HepG2 (cell line): ENCODE data around the gene ING5.

Experiments used
- ARID5B ChIP-seq: IDR thresholded peaks from 2 replicates; pipeline ENCODE4 v1.4.0; 2020; ENCODE audit warnings: mild to moderate bottlenecking, missing genetic modification reagents
- HNRNPK ChIP-seq: fragments of 200-400 bp; formaldehyde crosslinking; IDR thresholded peaks from 2 replicates; pipeline ENCODE4 v1.6.1; 2018; ENCODE audit warnings: low read length, low read depth, moderate library complexity, mild to moderate bottlenecking; ENCODE audit not compliant: poor library complexity, severe bottlenecking
- MAFK ChIP-seq, 2 experiments: IDR thresholded peaks in 1 of 2; conservative IDR thresholded peaks in 1 of 2; 2 replicates each; pipeline ENCODE4 v1.6.1; 2011; ENCODE audit warnings: improper control_type of control experiment in 2 of 2, low read length in 2 of 2
- SMARCC2 ChIP-seq: fragments of 450-650 bp; IDR thresholded peaks from 2 replicates; pipeline ENCODE4 v1.6.1; 2017; ENCODE audit warnings: antibody characterized with exemption, mild to moderate bottlenecking
- SMC3 ChIP-seq: IDR thresholded peaks from 2 replicates; pipeline ENCODE4 v1.6.1; 2011; ENCODE audit warnings: low read length, improper control_type of control experiment
- TCF12 ChIP-seq, 2 experiments: fragments of 450-650 bp in 1 of 2; sonication (generic) in 1 of 2; formaldehyde crosslinking in 1 of 2; IDR thresholded peaks; 2 replicates each; pipeline versions ENCODE4 v1.6.1 to v1.8.0; 2017 to 2022; ENCODE audit warnings: antibody characterized with exemption in 1 of 2, mild to moderate bottlenecking in 1 of 2, missing genetic modification reagents in 1 of 2, moderate library complexity in 1 of 2
- ZNF609 ChIP-seq: sonication (generic); formaldehyde crosslinking; IDR thresholded peaks from 2 replicates; pipeline ENCODE4 v1.4.0; 2020; ENCODE audit warnings: mild to moderate bottlenecking, missing genetic modification reagents, borderline replicate concordance

- TF ChIP-seq ARID5B (no peak), SMARCC2 (no peak), ZNF609 (no peak), TCF12 (IDR thresholded peaks at IDR 0.05) (no peak), TCF12 (CRISPR knock-in tag; IDR thresholded peaks at IDR 0.05) (no peak), SMC3 (no peak), HNRNPK (no peak), MAFK (conservative IDR thresholded peaks at IDR 0.05 in 1 of 2, IDR thresholded peaks at IDR 0.05 in 1 of 2; ENCODE audit: low read length in 2 of 2) (no peak)
Observed at GRCh38 chr2:241689306-241689705, 12.5 kb upstream of the ING5 start.
